Metanephros (tissue), 2 donors: ENCODE data around the gene WDR93. TPM values are rescaled to one million over a fixed set of nuclear protein-coding genes. Genes with fewer than 3 reads are reported as not detected.

Experiments used
- small RNA-seq: library from RNA; depleted of rRNA; stranded (forward); fragments of <200 nt; gene quantifications from one replicate; pipeline ENCODE3, GENCODE V24; 2014; ENCODE audit warnings: low replicate concordance
- total RNA-seq: library from RNA; depleted of rRNA; stranded (reverse); fragments of >200 nt; gene quantifications from one replicate; pipeline ENCODE4 v1.2.3, GENCODE V29; 2014

Gene WDR93
- 1.6 TPM for total RNA-seq

GRCh38 chr15:89690276-89691218 lies at the start of gene WDR93, which contains the start of gene PEX11A:
WDR93 (plus strand) TSS chr15:89690811; CDS start chr15:89701747, 10,936 bp downstream.
PEX11A (minus strand) TSS chr15:89690754; CDS start chr15:89690632, 122 bp downstream.

GRCh38 chr15:89654847-89655805 lies 35.5 kb upstream of the WDR93 start, which contains the start of gene KIF7:
KIF7 (minus strand) TSS chr15:89655467; CDS start chr15:89652930, 2,537 bp downstream.

GRCh38 chr15:89679212-89679611 lies 11.4 kb upstream of the WDR93 start, which contains the start of gene PLIN1:
PLIN1 (minus strand) TSS chr15:89679367; CDS start chr15:89677489, 1,878 bp downstream.

GRCh38 chr15:89750560-89751542 lies 60.2 kb downstream of the WDR93 start, which contains the start of gene MESP1:
MESP1 (minus strand) TSS chr15:89751249; CDS start chr15:89751231, 18 bp downstream.

DNA sequence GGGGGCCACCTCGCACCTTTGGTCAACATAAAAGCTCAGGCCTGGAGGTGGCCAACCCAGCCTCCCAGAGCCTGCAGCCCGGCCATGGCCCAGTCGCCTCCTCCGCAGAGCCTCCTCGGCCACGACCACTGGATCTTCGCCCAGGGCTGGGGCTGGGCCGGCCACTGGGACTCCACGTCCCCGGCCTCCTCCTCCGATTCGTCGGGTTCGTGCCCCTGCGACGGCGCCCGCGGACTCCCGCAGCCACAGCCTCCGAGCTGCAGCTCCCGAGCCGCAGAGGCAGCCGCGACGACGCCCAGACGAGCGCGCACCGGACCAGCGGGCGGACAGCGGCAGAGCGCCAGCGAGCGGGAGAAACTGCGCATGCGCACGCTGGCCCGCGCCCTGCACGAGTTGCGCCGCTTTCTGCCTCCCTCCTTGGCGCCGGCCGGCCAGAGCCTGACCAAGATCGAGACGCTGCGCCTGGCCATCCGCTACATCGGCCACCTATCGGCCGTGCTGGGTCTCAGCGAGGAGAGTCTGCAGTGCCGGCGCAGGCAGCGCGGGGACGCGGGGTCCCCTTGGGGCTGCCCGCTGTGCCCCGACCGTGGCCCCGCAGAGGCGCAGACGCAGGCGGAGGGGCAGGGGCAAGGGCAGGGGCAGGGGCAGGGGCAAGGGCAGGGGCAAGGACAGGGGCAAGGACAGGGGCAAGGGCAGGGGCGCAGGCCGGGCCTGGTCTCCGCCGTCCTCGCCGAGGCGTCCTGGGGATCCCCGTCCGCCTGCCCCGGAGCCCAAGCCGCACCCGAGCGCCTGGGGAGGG lies 85.9 kb downstream of the WDR93 start, which contains the start of gene MESP2:
TSS of gene MESP2 (plus strand) at position 59 of the 799 bp plus-strand sequence. CDS start at position 85, 26 bp downstream.

Small RNAs within 50 kb of the gene (small RNA-seq; reads per million reads assigned to genes)
- not detected for gene RNU6-132P

Other genes with a start within 250 kb of the WDR93 start
- gene RHCG, start 194.2 kb upstream of the WDR93 start, total RNA-seq, result 11.7 TPM
- gene TICRR, start 115.3 kb upstream of the WDR93 start, total RNA-seq, result 4.3 TPM
- gene KIF7, start 35.3 kb upstream of the WDR93 start, total RNA-seq, result 16.9 TPM
- gene PLIN1, start 11.4 kb upstream of the WDR93 start, total RNA-seq, result 11.3 TPM
- 11.7 TPM for gene PEX11A, start 57 bp upstream of the WDR93 start, total RNA-seq
- gene MESP1, start 60.4 kb downstream of the WDR93 start, total RNA-seq, result 1.3 TPM
- gene MESP2, start 85.5 kb downstream of the WDR93 start, total RNA-seq, result 0.41 TPM
- gene ANPEP, start 124.0 kb downstream of the WDR93 start, total RNA-seq, result 64.5 TPM
- gene AP3S2, start 203.2 kb downstream of the WDR93 start, total RNA-seq, result 30.5 TPM
- 21.7 TPM for gene ARPIN, start 222.1 kb downstream of the WDR93 start, total RNA-seq